Measurements from ENCODE around the gene RAB44. TPM values are rescaled to one million over a fixed set of nuclear protein-coding genes. Genes with fewer than 3 reads are reported as not detected.
A peak's percentile ranks its signal among the peaks of the same experiment; 100 is the strongest.

RAB44 gene
- polyA plus RNA-seq, 1 of the 3 experiments (the other 2 are of a cell fraction), result 0.12 TPM

DNA sequence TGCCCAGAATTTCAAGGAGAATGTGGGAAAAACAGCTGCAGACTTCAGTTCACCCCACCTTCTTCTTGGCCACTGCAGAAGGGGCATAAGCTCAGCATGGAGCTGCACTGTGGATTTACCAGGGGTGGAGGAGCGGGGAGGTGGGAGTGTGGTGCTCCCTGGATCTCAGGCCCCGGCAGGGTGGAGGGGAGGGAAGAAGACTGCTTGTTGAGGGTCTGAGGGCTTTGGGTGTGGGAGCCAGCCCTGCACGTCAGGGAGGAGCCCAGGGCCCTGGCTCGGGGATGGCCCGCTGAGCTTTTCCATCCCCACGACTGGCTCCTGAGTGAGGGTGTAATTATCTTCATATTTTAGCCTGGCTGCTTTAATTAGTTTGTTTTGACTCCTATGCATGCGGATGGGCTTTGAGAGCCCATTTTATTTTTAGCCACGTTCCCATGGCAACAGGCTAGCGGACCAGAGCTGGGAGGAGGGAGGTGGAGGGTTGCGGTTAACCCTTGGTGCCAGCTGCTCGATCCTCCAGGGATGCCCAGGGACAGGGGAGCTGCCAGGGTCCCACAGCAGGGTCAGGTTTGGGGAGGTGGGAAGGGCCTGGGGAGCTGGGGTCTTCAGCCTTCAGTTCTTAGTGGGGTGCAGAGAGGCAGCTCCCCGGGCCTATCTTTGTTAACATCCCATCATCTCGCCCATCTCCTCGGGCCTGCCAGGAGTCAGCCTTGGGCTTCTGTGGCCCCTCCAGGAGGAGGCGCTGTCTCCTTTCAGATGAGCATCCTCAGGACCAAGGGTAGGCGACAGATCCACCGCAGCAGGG is 68.2 kb downstream of the RAB44 start:
- CTCF ChIA-PET, result interaction anchor here (0.6 to 8.3 kb wide), 58 partner anchors 9 to 514 kb away, joined by 3 to 200 read pairs (median 5); partner anchors contain the start of genes C6orf89, MTCH1 and PPIL1
- H3K9ac ChIP-seq, result no peak overlapping the region
- H3F3A ChIP-seq (replicated peaks; ENCODE audit: insufficient read depth), result no peaks in the 10 kb centered on the region
- POLR2A ChIA-PET, result interaction anchor here (1.3 kb wide), 1 partner anchor 252 kb away, joined by 4 read pairs; no protein-coding TSS in a partner anchor
- H3K9me3 ChIP-seq, result no peaks in the 10 kb centered on the region
- H3K9me2 ChIP-seq, result no peaks in the 10 kb centered on the region
- H3K4me2 ChIP-seq, result no peak overlapping the region
- H2AFZ ChIP-seq (ENCODE audit: low read depth), result peak overlapping the region; percentile 62; the same call in 1 of the 2 replicates
- H3K4me1 ChIP-seq (ENCODE audit: control insufficient read depth in 1 of 2, insufficient read depth in 2 of 2, low read depth in 1 of 2, low read length in 1 of 2), result peaks cover 13 to 14% of the 10 kb centered on the region in 2 experiments; a peak in 3 of 4 replicates
- 59% methylated on average over 15 of the region's 17 CpGs for WGBS (ENCODE audit: low lambda C conversion rate)
- H4K20me1 ChIP-seq (ENCODE audit: insufficient read depth), result no peaks in the 10 kb centered on the region
- TF ChIP-seq RAD21 (IDR thresholded peaks at IDR 0.05; ENCODE audit: low read length) (peak; percentile 98), SMC3 (IDR thresholded peaks at IDR 0.05; ENCODE audit: low read depth, low read length) (peak; percentile 95), CTCF (IDR thresholded peaks at IDR 0.05) (peak; percentile 87), CHD2 (IDR thresholded peaks at IDR 0.05; ENCODE audit: low read length, partially characterized antibody) (peak; percentile 28), USF1 (IDR thresholded peaks at IDR 0.05; ENCODE audit: borderline replicate concordance, low read depth) (no peak), TAF1 (IDR thresholded peaks at IDR 0.05; ENCODE audit: borderline replicate concordance, low read depth, low read length) (no peak), FOSL2 (IDR thresholded peaks at IDR 0.05; ENCODE audit: borderline replicate concordance, low read depth) (no peak), REST (IDR thresholded peaks at IDR 0.05; ENCODE audit: low read depth, low read length) (no peak), RCOR1 (IDR thresholded peaks at IDR 0.05; ENCODE audit: low read length) (peak; percentile 43; the same call in 1 of the 2 replicates), TCF12 (IDR thresholded peaks at IDR 0.05) (no peak), NRF1 (IDR thresholded peaks at IDR 0.05; ENCODE audit: low read depth, low read length) (no peak), ELF1 (IDR thresholded peaks at IDR 0.05) (no peak), JUND (IDR thresholded peaks at IDR 0.05) (no peak)
- TF ChIP-seq, protein P1, sequence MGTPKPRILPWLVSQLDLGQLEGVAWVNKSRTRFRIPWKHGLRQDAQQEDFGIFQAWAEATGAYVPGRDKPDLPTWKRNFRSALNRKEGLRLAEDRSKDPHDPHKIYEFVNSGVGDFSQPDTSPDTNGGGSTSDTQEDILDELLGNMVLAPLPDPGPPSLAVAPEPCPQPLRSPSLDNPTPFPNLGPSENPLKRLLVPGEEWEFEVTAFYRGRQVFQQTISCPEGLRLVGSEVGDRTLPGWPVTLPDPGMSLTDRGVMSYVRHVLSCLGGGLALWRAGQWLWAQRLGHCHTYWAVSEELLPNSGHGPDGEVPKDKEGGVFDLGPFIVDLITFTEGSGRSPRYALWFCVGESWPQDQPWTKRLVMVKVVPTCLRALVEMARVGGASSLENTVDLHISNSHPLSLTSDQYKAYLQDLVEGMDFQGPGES (IDR thresholded peaks at IDR 0.05; ENCODE audit: low read depth, low read length), result no peak
- H3K79me2 ChIP-seq (ENCODE audit: insufficient read depth), result no peaks in the 10 kb centered on the region
- H3K27me3 ChIP-seq (ENCODE audit: insufficient read depth), result no peaks in the 10 kb centered on the region
- H3K27ac ChIP-seq (ENCODE audit: low read depth in 2 of 2, low read length in 1 of 2), result no peak overlapping the region
- DNase-seq, result peak; percentile 90
- H3K4me3 ChIP-seq (ENCODE audit: low read depth in 2 of 2, low read length in 1 of 2), result peak overlapping the region in 1 of 2 experiments; percentile 46; a peak in 1 of 4 replicates
- no peaks in the 10 kb centered on the region for H3K36me3 ChIP-seq (replicated peaks in 1 of 2; ENCODE audit: control insufficient read depth in 1 of 2, insufficient read depth in 2 of 2, low read length in 1 of 2)

All from SK-N-SH (cell line).